Pulmonary artery endothelial cell (primary cell): ENCODE data around the gene MSL2. TPM values are rescaled to one million over a fixed set of nuclear protein-coding genes. Genes with fewer than 3 reads are reported as not detected.
"Not testable (repeated sequence)": the region's sequence is repeated elsewhere in the genome, so short reads cannot be mapped to it uniquely, and the experiment has no call there.

Experiments used
- DNase-seq: peaks from one replicate; pipeline ENCODE4 v3.0.0-alpha.2; 2011; ENCODE audit warnings: low read depth, low spot score
- total RNA-seq: library from RNA; depleted of rRNA; stranded (reverse); fragments of >200 nt; gene quantifications from 2 replicates; pipeline ENCODE4 v1.2.3, GENCODE V29; 2014

The MSL2 gene
- total RNA-seq, 1 donor from 2014 or later = 10.0 TPM

DNA sequence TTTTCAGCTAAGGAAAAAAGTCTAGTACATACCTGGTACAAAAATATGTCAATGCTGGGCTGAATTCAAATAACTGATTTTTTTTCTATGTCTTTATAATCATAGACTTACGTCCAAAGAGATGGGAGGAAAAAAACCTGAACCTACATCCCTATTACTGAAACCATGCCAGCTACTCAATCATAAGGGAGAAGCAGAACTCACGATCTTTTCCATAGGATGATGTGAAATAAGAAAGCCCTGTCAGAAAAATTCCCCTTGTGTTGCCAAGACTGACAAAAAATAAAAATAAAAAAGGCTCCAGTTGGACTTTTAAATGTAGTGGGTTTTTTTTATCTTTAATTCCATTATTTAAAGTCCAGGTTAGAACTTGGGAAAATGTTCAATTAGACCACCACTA, 3.3 kb downstream of the MSL2 start:
- DNase-seq = no peak

DNA sequence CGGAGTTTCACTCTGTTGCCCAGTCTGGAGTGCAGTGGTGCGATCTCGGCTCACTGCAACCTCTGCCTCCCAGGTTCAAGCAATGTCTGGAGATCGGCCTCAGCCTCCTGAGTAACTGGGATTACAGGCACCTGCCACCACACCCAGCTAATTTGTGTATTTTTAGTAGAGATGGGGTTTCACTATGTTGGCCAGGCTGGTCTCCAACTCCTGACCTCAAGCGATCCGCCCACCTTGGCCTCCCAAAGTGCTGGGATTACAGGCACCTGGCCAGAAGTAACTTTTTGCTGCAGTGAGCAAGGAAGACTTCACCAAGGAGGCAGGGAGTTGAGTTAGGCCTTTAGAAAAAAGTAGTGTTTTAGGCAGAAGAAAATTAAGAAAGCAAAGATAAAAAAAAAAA, 3.9 kb downstream of the MSL2 start:
- DNase-seq = not testable (repeated sequence)

DNA sequence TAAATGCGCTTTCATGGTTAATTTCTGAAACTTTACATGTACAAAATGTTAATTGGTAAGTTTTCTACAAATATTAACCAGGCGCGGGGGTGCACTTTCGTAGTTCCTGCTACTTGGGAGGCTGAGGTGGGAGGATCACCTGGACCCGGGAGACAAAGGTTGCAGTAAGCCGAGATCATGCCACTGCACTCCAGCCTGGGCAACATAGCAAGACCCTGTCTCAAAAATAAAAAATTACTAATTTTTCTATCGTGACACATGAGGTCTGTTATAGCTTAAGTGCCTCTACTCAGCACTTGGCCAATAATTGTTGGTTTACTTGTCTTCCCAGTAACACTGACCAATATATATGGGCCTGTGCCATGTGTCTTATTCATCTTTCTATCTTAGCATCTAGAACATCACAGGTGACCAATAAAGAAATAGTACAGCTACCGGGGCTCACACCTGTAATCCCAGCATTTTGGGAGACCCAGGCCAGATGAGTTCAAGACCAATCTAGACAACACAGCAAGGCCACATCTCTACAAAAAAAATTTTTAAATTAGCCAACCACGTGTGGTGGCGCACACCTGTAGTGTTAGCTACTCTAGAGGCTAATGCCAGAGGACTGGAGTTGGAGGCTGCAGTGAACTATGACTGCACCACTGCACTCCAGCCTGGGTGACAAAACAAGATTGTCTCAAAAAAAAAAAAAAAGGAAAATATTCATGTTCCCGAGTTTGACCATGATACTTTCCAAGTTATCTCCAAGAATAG, 6.1 kb downstream of the MSL2 start:
- no peak for DNase-seq

- DNase-seq = no peak
Measured at GRCh38 chr3:136189043-136189442, 7.1 kb downstream of the MSL2 start.

GRCh38 chr3:136187868-136188267, 8.3 kb downstream of the MSL2 start:
- DNase-seq = no peak

DNA sequence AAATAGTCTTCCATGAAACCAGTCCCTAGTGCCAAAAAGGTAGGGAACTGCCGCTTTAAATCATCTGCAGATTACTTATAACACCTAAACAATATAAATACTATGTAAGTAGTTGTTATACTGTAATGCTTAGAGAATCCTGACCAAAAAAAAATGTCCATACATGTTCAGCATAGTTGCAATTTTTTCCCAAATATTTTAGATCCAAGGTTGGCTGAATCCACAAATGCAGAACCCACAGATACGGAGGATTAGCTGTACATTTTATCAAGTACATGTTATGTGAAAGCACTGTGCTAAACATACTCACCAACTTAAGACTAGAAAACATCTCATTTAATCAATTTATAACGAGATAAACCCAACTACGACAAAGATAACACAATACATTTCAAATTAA, 9.3 kb downstream of the MSL2 start:
- no peak for DNase-seq

DNA sequence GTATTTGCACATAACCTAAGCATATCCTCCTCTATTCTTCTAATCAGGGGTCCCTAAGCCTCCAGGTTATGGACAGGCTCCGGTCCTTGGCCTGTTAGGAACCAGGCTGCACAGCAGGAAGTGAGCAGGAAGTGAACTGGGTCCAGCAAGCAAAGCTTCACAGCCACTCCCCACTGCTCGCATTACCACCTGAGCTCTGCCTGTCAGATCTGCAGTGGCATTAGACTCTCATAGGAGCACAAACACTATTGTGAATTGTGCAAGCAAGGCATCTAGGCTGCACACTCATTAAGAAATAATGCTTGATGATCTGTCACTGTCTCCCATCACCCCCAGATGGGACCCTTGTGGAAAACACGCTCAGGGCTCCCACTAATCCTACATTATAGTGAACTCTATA, 9.8 kb downstream of the MSL2 start:
- DNase-seq = no peak

- no peak for DNase-seq
Measured at GRCh38 chr3:136184703-136185102, 11.4 kb downstream of the MSL2 start.

DNA sequence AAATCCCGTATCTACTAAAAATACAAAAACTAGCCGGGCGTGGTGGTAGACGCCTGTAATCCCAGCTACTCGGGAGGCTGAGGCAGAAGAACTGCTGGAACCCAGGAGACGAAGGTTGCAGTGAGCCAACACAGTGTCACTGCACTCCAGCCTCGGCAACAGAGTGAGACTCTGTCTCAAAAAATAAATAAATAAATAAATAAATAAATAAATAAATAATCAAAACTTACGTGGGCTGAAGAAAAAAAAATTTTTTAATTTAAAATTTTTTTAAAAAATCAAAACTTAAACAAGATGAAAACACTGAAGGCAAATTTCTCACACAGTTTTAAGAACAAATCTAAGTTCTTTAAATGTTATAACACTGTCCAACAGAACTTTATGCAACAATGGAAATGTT, 14.4 kb downstream of the MSL2 start:
- no peak for DNase-seq

DNA sequence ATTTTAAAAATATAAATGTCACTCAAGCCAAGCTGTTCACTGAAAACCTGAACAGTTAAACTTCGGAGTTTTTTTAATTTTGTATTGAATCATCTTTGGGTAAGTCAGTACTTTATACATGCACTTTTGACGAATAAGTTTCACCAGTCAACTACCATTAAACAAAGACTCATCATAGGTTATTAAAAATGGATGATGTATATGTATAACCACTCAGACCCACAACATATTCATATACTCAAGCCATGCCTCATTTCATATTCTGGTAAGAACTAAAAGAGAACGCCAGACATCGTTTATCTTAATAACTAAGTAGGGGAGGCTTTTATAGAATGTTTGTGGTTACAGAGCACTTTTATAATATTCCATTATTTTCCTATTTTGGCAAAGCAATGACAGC, 18.3 kb downstream of the MSL2 start:
- DNase-seq = no peak

- DNase-seq = no peak
Measured at GRCh38 chr3:136173939-136174490, 22.1 kb downstream of the MSL2 start.

DNA sequence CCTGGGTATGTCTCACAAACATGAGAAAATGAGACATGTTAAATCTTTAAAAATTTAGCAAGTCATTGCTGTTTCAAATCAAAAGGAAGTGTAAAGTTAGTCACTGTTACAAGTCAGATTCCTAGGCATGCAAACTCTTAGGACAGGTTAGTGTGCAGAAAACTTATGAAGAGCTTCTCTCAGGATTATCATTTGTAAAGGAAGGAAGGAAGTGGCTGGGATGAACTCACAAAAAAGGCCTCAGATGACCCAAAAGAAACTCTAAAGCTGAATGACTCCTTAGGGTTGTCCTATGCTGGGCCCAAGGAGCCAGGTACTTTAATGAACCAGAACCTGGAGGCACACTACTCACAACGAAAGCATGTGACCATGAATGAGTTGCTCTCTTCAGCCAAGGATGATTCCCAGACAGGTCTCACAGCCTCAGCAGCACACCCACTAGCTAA, 25.0 kb downstream of the MSL2 start:
- DNase-seq = no peak

DNA sequence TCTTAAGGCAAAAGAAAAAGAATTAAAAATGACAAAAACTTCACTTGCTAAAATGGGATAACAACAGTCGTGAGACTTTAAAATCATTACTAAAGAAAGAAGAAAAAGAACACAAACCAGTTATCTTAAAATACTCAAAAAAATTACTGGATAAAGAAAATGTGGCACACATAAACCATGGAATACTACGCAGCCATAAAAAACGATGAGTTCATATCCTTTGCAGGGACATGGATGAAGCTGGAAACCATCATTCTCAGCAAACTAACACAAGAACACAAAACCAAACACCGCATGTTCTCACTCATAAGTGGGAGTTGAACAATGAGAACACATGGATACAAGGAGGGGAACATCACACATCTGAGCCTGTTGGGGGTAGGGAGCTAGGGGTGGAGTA, 27.9 kb downstream of the MSL2 start:
- not testable (repeated sequence) for DNase-seq

GRCh38 chr3:136166507-136166906, 29.6 kb downstream of the MSL2 start:
- DNase-seq = no peak

DNA sequence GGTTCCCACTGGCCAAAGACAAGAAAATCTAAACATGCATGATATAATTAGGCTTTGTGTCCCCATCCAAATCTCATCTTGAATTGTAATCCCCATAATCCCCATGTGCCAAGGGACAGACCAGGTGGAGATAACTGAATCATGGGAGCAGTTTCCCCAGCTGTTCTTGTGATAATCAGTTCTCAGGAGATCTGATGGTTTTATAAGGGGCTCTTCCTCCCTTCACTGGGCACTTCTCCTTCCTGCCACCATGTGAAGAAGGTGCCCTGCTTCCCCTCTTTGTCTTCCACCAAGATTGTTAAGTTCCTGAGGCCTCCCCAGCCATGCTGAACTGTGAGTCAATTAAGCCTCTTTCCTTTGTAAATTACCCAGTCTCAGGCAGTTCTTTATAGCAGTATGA, 32.5 kb downstream of the MSL2 start:
- not testable (repeated sequence) for DNase-seq

GRCh38 chr3:136162322-136162721, 33.8 kb downstream of the MSL2 start:
- DNase-seq = no peak

DNA sequence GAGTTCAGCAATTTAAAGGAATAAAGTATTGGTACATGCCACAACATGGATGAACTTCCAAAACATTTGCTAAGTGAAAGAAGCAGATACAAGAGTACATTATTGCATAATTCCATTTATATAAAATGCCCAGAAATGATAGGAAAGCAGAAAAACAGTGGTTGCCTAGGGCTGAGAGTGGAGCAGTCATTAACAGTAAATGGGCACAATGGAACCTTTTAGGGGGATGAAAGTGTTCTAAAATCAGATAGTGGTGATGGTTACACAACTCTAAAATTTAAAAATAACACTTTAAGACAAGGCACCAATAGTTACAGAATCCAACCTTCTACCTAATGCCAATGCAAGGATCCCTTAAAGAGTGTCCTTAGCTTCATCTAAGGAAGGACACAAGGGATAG, 34.6 kb downstream of the MSL2 start:
- no peak for DNase-seq

GRCh38 chr3:136152963-136153362, 43.2 kb downstream of the MSL2 start:
- no peak for DNase-seq

DNA sequence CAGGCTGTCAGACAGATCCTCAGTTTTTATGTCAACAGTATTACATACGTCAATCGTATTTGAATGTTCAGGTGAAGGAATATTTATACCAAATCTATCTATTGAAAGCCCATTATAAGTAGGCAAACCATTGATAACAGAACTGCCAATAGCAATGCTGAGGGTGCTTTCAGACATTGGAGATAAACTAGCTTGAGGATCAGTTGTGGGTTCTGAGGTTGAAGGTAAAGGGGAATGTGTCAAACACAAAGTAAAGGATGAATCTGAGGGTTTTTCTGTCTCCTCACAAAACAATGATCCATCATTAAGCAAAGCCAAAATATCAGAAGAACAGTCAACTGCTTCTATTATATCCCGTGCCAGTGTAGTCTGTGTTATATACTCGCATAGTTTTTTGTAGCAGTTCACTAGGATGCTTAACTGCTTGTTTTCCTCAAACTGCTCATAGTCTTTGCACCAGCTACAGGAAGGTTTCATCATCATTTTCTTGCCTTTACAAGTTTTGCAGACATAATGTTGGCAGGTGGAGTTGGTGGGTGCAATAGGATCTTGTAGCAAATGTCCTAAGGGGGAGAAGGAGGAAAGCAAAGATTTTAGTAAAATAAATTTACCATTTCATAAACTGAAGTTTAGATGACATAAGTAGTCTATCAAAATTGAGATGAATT, 43.8 kb downstream of the MSL2 start:
- DNase-seq = no peak

- no peak for DNase-seq
Measured at GRCh38 chr3:136151219-136151618, 44.9 kb downstream of the MSL2 start.

- no peak for DNase-seq
Measured at GRCh38 chr3:136149667-136150066, 46.5 kb downstream of the MSL2 start.

GRCh38 chr3:136146981-136147729, 49.0 kb downstream of the MSL2 start:
- no peak for DNase-seq
